K562 (cell line): Measurements from ENCODE around the gene SERPINE1. TPM values are rescaled to one million over a fixed set of nuclear protein-coding genes. Genes with fewer than 3 reads are reported as not detected.

Experiments used
- CHD2 ChIP-seq: IDR thresholded peaks from 2 replicates; pipeline ENCODE4 v1.6.1; 2011; ENCODE audit warnings: low read depth, low read length
- CREB3L1 ChIP-seq: fragments of 450-650 bp; IDR thresholded peaks from 2 replicates; pipeline ENCODE4 v1.6.1; 2014; ENCODE audit warnings: low read depth, mild to moderate bottlenecking, moderate library complexity, borderline replicate concordance
- FOXM1 ChIP-seq, 2 experiments: fragments of 450-650 bp in 1 of 2; sonication (generic) in 1 of 2; formaldehyde crosslinking in 1 of 2; IDR thresholded peaks; 2 replicates each; pipeline versions ENCODE4 v1.6.1 to v1.9.0; 2017 to 2022; ENCODE audit warnings: low read depth in 2 of 2, mild to moderate bottlenecking in 2 of 2, missing genetic modification reagents in 1 of 2, moderate library complexity in 1 of 2
- GTF2A2 ChIP-seq: IDR thresholded peaks from 2 replicates; pipeline ENCODE4 v1.6.1; 2016; ENCODE audit warnings: mild to moderate bottlenecking, missing genetic modification characterization, missing compliant biosample characterization
- HDGF ChIP-seq: fragments of 450-650 bp; IDR thresholded peaks from 2 replicates; pipeline ENCODE4 v1.6.1; 2016
- ILK ChIP-seq: fragments of 450-650 bp; IDR thresholded peaks from 2 replicates; pipeline ENCODE4 v1.6.1; 2016; ENCODE audit warnings: missing genetic modification characterization, low read depth, mild to moderate bottlenecking, missing compliant biosample characterization, moderate library complexity, borderline replicate concordance
- JUNB ChIP-seq: fragments of 450-650 bp; formaldehyde crosslinking; conservative IDR thresholded peaks from 2 replicates; pipeline ENCODE4 v1.4.0; 2020; ENCODE audit warnings: mild to moderate bottlenecking
- POLR2H ChIP-seq: IDR thresholded peaks from 2 replicates; pipeline ENCODE4 v1.6.1; 2016; ENCODE audit warnings: missing genetic modification characterization, low read depth, mild to moderate bottlenecking, control low read depth, missing compliant biosample characterization, moderate library complexity
- POU5F1 ChIP-seq: fragments of 150-350 bp; IDR thresholded peaks from 2 replicates; pipeline ENCODE4 v1.6.1; 2014; ENCODE audit warnings: borderline replicate concordance, low read length, low read depth, mild to moderate bottlenecking; ENCODE audit not compliant: partially characterized antibody
- PTRF ChIP-seq: fragments of 450-650 bp; IDR thresholded peaks from 2 replicates; pipeline ENCODE4 v1.6.1; 2016; ENCODE audit warnings: mild to moderate bottlenecking, missing genetic modification characterization, missing compliant biosample characterization
- RNF2 ChIP-seq: sonication (generic); IDR thresholded peaks from 2 replicates; pipeline ENCODE4 v1.6.1; 2016
- TOE1 ChIP-seq, 2 experiments: fragments of 450-650 bp in 1 of 2; sonication (generic) in 1 of 2; formaldehyde crosslinking in 1 of 2; IDR thresholded peaks; 2 replicates each; pipeline versions ENCODE4 v1.7.1 to v1.8.0; 2016 to 2022; ENCODE audit warnings: borderline replicate concordance in 2 of 2, mild to moderate bottlenecking in 2 of 2, antibody characterized with exemption in 1 of 2, inconsistent platforms in 1 of 2, low read depth in 1 of 2, missing genetic modification reagents in 1 of 2, moderate library complexity in 1 of 2
- ZNF124 ChIP-seq: sonication (generic); formaldehyde crosslinking; IDR thresholded peaks from 2 replicates; pipeline ENCODE4 v1.8.1; 2022; ENCODE audit warnings: missing genetic modification reagents
- ZNF146 ChIP-seq: IDR thresholded peaks from one replicate; pipeline ENCODE4 v1.6.1; 2018; ENCODE audit warnings: missing compliant biosample characterization; ENCODE audit not compliant: unreplicated experiment
- ZNF184 ChIP-seq: sonication (generic); formaldehyde crosslinking; IDR thresholded peaks from 2 replicates; pipeline ENCODE4 v1.5.0; 2020; ENCODE audit warnings: missing genetic modification reagents
- ZNF274 ChIP-seq: IDR thresholded peaks from 2 replicates; pipeline ENCODE4 v1.6.1; 2011; ENCODE audit warnings: low read depth, mild to moderate bottlenecking, low read length, moderate library complexity, borderline replicate concordance
- ZNF41 ChIP-seq: fragments of 250-450 bp; sonication (Bioruptor Pico); conservative IDR thresholded peaks from 2 replicates; pipeline ENCODE4 v1.4.0; 2020; ENCODE audit warnings: mild to moderate bottlenecking
- ZNF507 ChIP-seq: conservative IDR thresholded peaks from 2 replicates; pipeline ENCODE4 v1.6.1; 2017; ENCODE audit warnings: missing genetic modification characterization, missing compliant biosample characterization
- polyA plus RNA-seq, 8 experiments: library from polyadenylated mRNA; depleted of rRNA in 4 of 8; stranded (reverse) in 5 of 8; unstranded in 3 of 8; fragments of >200 nt; fragmentation: Nextera tagmentation in 2 of 8; fragmentation: Illumina TruSeq in 1 of 8; extraction: Ambion mirVana in 2 of 8; extraction: Trizol in 1 of 8; gene quantifications; 2 replicates each; pipeline versions ENCODE4 v1.2.1 to v1.2.3, GENCODE V29; 2011 to 2014; ENCODE audit warnings: inconsistent platforms in 1 of 8, missing spikeins in 1 of 8
- total RNA-seq, 7 experiments: library from RNA; depleted of rRNA in 6 of 7; stranded (reverse); fragments of >200 nt in 6 of 7; fragmentation: Illumina TruSeq in 2 of 7; extraction: Trizol in 2 of 7; gene quantifications; 2 replicates each; pipeline versions ENCODE4 v1.2.1 to v1.2.3, GENCODE V29; 2011 to 2021; ENCODE audit warnings: low replicate concordance in 1 of 7
- TF ChIP-seq, protein P1 (sequence below): fragments of 450-650 bp; IDR thresholded peaks from 2 replicates; pipeline ENCODE4 v1.6.1; 2018; ENCODE audit warnings: mild to moderate bottlenecking, low read depth; ENCODE audit not compliant: partially characterized antibody
- TF ChIP-seq, protein P2 (sequence below): fragments of 250-450 bp; sonication (Bioruptor Pico); IDR thresholded peaks from 2 replicates; pipeline ENCODE4 v1.8.0; 2022; ENCODE audit warnings: moderate library complexity, mild to moderate bottlenecking, inconsistent platforms
- TF ChIP-seq, protein P3 (sequence below): fragments of 250-450 bp; sonication (Bioruptor Pico); IDR thresholded peaks from 2 replicates; pipeline ENCODE4 v1.4.0; 2020; ENCODE audit warnings: mild to moderate bottlenecking, moderate library complexity

The SERPINE1 gene
- total and polyA plus RNA-seq, 9 of the 15 experiments (the other 6 are each of a cell fraction or from before 2014, with no cell fraction given) = 0.22 to 4.8 (median 0.91) TPM

DNA sequence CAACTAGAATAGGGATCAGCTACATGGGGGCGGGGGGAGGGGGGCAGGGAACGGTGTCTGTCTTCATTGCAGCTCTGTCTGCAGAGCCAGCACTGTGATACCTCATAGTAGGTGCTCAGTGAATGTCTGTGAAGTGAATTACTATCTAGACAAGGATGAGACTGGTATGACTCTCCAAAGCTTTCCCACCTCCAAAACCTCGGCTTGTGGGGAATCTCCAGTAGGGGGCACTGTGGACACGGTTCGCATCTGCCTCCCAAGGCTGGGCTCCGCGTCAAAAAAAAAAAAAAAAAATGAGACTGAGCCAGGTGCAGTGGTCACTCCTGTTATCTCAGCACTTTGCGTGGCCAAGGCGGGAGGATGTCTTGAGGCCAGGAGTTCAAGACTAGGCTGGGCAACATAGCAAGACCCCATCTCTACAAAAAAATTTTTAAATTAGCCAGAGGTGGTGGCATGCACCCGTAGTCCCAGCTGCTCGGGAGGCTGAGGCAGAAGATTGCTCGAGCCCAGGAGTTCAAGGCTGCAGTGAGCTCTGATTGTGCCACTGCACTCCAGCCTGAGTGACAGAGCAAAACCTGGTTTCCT, 32.0 kb upstream of the SERPINE1 start (continued):
- peak; percentile 31; the same call in 1 of the 2 replicates for TF ChIP-seq TOE1 (IDR thresholded peaks at IDR 0.05; ENCODE audit: borderline replicate concordance)
- TF ChIP-seq TOE1 (CRISPR knock-in tag; IDR thresholded peaks at IDR 0.05; ENCODE audit: borderline replicate concordance, low read depth) = no peak
- 0 out of 2 replicates have a peak, but pooled peaks have one; percentile 18 for TF ChIP-seq POLR2H (tag)
- no peak for TF ChIP-seq PTRF
- TF ChIP-seq ZNF146 = peak; percentile 1
- TF ChIP-seq ZNF41 (CRISPR knock-in tag) = no peak
- TF ChIP-seq, protein P1, sequence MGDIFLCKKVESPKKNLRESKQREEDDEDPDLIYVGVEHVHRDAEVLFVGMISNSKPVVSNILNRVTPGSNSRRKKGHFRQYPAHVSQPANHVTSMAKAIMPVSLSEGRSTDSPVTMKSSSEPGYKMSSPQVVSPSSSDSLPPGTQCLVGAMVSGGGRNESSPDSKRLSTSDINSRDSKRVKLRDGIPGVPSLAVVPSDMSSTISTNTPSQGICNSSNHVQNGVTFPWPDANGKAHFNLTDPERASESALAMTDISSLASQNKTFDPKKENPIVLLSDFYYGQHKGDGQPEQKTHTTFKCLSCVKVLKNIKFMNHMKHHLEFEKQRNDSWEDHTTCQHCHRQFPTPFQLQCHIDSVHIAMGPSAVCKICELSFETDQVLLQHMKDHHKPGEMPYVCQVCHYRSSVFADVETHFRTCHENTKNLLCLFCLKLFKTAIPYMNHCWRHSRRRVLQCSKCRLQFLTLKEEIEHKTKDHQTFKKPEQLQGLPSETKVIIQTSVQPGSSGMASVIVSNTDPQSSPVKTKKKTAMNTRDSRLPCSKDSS = no peak
- TF ChIP-seq ZNF184 (CRISPR knock-in tag) = no peak
- no peak for TF ChIP-seq RNF2
- TF ChIP-seq HDGF = peak; percentile 37; the same call in 1 of the 2 replicates
- TF ChIP-seq, protein P2, sequence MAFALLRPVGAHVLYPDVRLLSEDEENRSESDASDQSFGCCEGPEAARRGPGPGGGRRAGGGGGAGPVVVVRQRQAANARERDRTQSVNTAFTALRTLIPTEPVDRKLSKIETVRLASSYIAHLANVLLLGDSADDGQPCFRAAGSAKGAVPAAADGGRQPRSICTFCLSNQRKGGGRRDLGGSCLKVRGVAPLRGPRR = no peak
- 0 out of 2 replicates have a peak, but pooled peaks have one; percentile 18 for TF ChIP-seq FOXM1 (IDR thresholded peaks at IDR 0.05; ENCODE audit: low read depth)
- no peak for TF ChIP-seq FOXM1 (CRISPR knock-in tag; IDR thresholded peaks at IDR 0.05; ENCODE audit: low read depth)
- TF ChIP-seq JUNB (CRISPR knock-in tag) = no peak
- TF ChIP-seq, protein P3, sequence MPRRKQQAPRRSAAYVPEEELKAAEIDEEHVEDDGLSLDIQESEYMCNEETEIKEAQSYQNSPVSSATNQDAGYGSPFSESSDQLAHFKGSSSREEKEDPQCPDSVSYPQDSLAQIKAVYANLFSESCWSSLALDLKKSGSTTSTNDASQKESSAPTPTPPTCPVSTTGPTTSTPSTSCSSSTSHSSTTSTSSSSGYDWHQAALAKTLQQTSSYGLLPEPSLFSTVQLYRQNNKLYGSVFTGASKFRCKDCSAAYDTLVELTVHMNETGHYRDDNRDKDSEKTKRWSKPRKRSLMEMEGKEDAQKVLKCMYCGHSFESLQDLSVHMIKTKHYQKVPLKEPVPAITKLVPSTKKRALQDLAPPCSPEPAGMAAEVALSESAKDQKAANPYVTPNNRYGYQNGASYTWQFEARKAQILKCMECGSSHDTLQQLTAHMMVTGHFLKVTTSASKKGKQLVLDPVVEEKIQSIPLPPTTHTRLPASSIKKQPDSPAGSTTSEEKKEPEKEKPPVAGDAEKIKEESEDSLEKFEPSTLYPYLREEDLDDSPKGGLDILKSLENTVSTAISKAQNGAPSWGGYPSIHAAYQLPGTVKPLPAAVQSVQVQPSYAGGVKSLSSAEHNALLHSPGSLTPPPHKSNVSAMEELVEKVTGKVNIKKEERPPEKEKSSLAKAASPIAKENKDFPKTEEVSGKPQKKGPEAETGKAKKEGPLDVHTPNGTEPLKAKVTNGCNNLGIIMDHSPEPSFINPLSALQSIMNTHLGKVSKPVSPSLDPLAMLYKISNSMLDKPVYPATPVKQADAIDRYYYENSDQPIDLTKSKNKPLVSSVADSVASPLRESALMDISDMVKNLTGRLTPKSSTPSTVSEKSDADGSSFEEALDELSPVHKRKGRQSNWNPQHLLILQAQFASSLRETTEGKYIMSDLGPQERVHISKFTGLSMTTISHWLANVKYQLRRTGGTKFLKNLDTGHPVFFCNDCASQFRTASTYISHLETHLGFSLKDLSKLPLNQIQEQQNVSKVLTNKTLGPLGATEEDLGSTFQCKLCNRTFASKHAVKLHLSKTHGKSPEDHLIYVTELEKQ (CRISPR knock-in tag) = no peak
- no peak for TF ChIP-seq ZNF507 (tag)
- no peak for TF ChIP-seq GTF2A2 (tag)
- TF ChIP-seq ILK (tag) = no peak
- no peak for TF ChIP-seq CHD2
- no peak for TF ChIP-seq ZNF274
- TF ChIP-seq CREB3L1 = no peak
- no peak for TF ChIP-seq ZNF124 (CRISPR knock-in tag)
- no peak for TF ChIP-seq POU5F1
